Measurements from ENCODE around the gene TTPAL. TPM values are rescaled to one million over a fixed set of nuclear protein-coding genes. Genes with fewer than 3 reads are reported as not detected.

The TTPAL gene
- total and polyA plus RNA-seq, 9 of the 15 experiments (the other 6 are each of a cell fraction or from before 2014, with no cell fraction given), result 1.1 to 7.0 (median 2.6) TPM

- no peak for TF ChIP-seq RNF219 (CRISPR knock-in tag; IDR thresholded peaks at IDR 0.05)
- no peak for TF ChIP-seq TOE1 (IDR thresholded peaks at IDR 0.05; ENCODE audit: borderline replicate concordance)
- TF ChIP-seq TOE1 (CRISPR knock-in tag; IDR thresholded peaks at IDR 0.05; ENCODE audit: borderline replicate concordance, low read depth), result no peak
- no peak for TF ChIP-seq ZNF589 (CRISPR knock-in tag; IDR thresholded peaks at IDR 0.05; ENCODE audit: low read depth)
- no peak for TF ChIP-seq FOXA3 (CRISPR knock-in tag; conservative IDR thresholded peaks at IDR 0.05 in 1 of 2, IDR thresholded peaks at IDR 0.05 in 1 of 2)
- TF ChIP-seq BHLHE40 (IDR thresholded peaks at IDR 0.05; ENCODE audit: low read length), result no peak
- no peak for TF ChIP-seq ERF (CRISPR knock-in tag; IDR thresholded peaks at IDR 0.05)
- TF ChIP-seq ZBED1 (IDR thresholded peaks at IDR 0.05), result no peak
- TF ChIP-seq NR4A1 (CRISPR knock-in tag; IDR thresholded peaks at IDR 0.05), result no peak
- TF ChIP-seq NR4A1 (tag; IDR thresholded peaks at IDR 0.05), result no peak
- no peak for TF ChIP-seq KDM5B (IDR thresholded peaks at IDR 0.05; ENCODE audit: insufficient replicate concordance, low read depth, low read length)
These were observed 22.1 kb downstream of the TTPAL start (continued) for GRCh38 chr20:44497761-44498160.

Data from K562 (cell line).